Uterus (tissue), 2 donors: ENCODE measurements around the gene PTGIS.

Source experiments
- CTCF ChIP-seq, 4 experiments: fragments of 200-600 bp in 2 of 4; fragments of 450-650 bp in 2 of 4; sonication (generic) in 2 of 4; IDR thresholded peaks; one replicate each; pipeline ENCODE4 v1.5.1; 2016 to 2019; ENCODE audit warnings: antibody characterized with exemption in 4 of 4, mild to moderate bottlenecking in 2 of 4, moderate library complexity in 1 of 4
- POLR2A ChIP-seq, 2 donors: fragments of 450-650 bp; IDR thresholded peaks; one replicate each; pipeline ENCODE4 v1.6.1; 2016; ENCODE audit warnings: antibody characterized with exemption in 2 of 2, mild to moderate bottlenecking in 1 of 2, moderate library complexity in 1 of 2

GRCh38 chr20:49468412-49468811 lies 99.5 kb downstream of the PTGIS start:
- TF ChIP-seq CTCF (IDR thresholded peaks at IDR 0.05) = no peak
- no peak for TF ChIP-seq POLR2A (IDR thresholded peaks at IDR 0.05)
